Measurements from ENCODE around the gene CDC37L1. TPM values are rescaled to one million over a fixed set of nuclear protein-coding genes. Genes with fewer than 3 reads are reported as not detected.

Gene CDC37L1
- 10 to 100 TPM; 20.9 to 42.4 (median 30.8) TPM for total RNA-seq
- long read RNA-seq, transcript CDC37L1-201 (7 exons, 3,502 nt), result major isoform, 6 of 13 reads
- long read RNA-seq, partial matches to known transcripts, result 3 of 13 reads
- long read RNA-seq, other reads (novel, unspliced or antisense), result 0 of 13 reads

DNA sequence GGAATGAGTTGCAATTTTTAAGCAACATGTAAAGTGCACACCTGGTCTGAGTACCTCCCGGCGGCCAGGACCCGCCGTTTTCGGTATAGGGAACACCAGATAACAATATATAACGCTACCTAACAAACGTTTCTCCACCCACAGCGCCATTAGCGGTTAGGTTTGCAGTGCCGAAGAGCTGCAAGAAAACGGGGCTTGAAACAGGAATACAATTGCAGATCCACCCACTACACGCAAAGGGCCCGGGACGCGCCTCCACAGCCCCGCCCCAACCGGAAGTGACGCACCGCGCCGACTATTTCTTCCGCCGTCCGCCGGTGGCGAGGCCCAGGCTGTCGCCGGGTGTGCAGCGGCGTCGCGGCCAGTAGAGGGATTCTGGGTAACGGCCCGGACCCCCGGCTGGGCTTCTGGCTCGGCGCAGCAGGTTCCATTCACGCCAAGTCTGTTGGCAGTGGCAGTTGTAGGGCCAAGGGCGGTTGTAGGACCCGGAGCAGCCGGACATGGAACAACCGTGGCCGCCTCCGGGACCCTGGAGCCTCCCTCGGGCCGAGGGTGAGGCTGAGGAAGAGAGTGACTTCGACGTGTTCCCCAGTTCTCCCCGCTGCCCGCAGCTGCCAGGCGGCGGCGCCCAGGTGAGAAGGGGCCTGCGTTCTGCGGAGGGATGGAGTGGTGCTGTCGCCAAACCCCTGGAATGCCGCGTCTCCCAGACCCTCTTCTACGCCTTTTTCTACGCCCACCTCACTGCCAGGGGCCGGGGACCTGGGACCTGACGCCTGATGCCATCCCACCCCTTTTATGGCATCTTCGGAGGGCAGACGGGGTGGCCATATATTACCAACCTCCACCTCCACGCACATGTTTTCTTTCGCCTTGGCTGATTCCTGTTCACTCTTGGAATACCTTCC is at the start of gene CDC37L1:
CDC37L1 (plus strand) TSS at position 302 of the 905 bp plus-strand sequence; CDS start at position 501, 199 bp downstream.
- peaks cover 0 to 24% (median 8%) of the 10 kb centered on the region in 4 donors for H3K4me1 ChIP-seq
- H3K4me3 ChIP-seq, result peak within 1 kb of the TSS; percentile 76 to 91 (median 86)
- no peaks in the 10 kb centered on the region for H3K36me3 ChIP-seq
- TF ChIP-seq, protein P1, sequence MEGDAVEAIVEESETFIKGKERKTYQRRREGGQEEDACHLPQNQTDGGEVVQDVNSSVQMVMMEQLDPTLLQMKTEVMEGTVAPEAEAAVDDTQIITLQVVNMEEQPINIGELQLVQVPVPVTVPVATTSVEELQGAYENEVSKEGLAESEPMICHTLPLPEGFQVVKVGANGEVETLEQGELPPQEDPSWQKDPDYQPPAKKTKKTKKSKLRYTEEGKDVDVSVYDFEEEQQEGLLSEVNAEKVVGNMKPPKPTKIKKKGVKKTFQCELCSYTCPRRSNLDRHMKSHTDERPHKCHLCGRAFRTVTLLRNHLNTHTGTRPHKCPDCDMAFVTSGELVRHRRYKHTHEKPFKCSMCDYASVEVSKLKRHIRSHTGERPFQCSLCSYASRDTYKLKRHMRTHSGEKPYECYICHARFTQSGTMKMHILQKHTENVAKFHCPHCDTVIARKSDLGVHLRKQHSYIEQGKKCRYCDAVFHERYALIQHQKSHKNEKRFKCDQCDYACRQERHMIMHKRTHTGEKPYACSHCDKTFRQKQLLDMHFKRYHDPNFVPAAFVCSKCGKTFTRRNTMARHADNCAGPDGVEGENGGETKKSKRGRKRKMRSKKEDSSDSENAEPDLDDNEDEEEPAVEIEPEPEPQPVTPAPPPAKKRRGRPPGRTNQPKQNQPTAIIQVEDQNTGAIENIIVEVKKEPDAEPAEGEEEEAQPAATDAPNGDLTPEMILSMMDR (IDR thresholded peaks at IDR 0.05), result peak; percentile 53 to 80 (median 56)
- TF ChIP-seq POLR2A (IDR thresholded peaks at IDR 0.05), result peak; percentile 99
- 0% methylated on average over 24 of the region's 66 CpGs for WGBS (ENCODE audit: insufficient coverage, low coverage, low lambda C conversion rate, missing lambda C conversion rate)
- intact Hi-C loops (cut with DNase I), result no loop called here
- ATAC-seq (peak; percentile 91 to 97 (median 93)), DNase-seq (peak; percentile 98 to 99 (median 98))
- no peaks in the 10 kb centered on the region for H3K27me3 ChIP-seq
- peak within 1 kb of the TSS; percentile 93 to 99 (median 99) for H3K27ac ChIP-seq
- no peaks in the 10 kb centered on the region for H3K9me3 ChIP-seq

DNA sequence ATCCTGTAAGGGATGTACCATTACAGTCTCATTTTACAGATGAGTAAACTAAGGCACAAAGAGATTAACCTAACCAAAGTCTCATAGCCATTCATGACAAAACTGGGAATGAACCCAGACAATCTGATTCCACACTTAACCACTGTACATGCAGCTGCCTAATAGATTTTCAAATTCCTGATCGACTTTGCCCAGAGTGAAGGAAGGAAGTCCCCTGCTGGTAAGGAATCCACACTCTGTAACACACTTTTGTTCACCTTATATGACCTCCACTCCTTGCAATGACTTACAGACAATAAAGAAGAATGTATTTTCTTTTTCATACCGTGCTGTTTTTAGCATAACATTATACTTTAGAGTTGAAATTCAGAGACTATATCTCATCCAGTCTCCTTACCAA is 48.5 kb upstream of the CDC37L1 start:
- no peaks in the 10 kb centered on the region for H3K36me3 ChIP-seq
- intact Hi-C loops (cut with DNase I), result loop anchor here in 1 of 2 donors (10.0 kb wide), 1 partner anchor 246 kb away; no protein-coding TSS in a partner anchor
- H3K4me3 ChIP-seq, result no peak overlapping the region
- no peaks in the 10 kb centered on the region for H3K9me3 ChIP-seq
- H3K27me3 ChIP-seq, result no peaks in the 10 kb centered on the region
- no peak overlapping the region for H3K27ac ChIP-seq
- ATAC-seq (no peak), DNase-seq (no peak)
- no peak for TF ChIP-seq POLR2A (IDR thresholded peaks at IDR 0.05)
- TF ChIP-seq, protein P1 (IDR thresholded peaks at IDR 0.05), result no peak
- no peaks in the 10 kb centered on the region for H3K4me1 ChIP-seq
- 54% methylated on average over 2 of the region's 2 CpGs for WGBS (ENCODE audit: insufficient coverage, low coverage, low lambda C conversion rate, missing lambda C conversion rate)

DNA sequence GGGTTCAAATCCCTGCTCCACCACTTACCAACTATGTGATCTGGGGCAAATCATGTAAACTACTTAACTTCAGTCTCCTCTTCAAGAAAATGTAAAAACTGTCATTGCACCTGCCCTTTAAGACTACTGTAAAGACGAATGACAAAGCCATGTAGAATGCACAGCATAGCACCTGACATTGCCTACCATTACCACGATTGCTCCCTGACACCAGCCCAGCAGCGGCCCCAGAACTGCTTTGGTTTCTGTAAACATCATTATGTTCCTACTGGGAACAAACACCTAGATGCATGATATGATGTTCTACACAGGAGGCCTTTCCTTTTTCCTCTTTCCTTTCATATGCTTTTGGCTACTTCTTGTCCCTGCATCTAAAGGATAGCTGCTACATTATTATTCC is 40.4 kb upstream of the CDC37L1 start:
- no peak for DNase-seq
- WGBS (ENCODE audit: insufficient coverage, low coverage, low lambda C conversion rate, missing lambda C conversion rate), result 90% methylated on average over 3 of the region's 3 CpGs
- Histone ChIP-seq H3K9me3 (no peaks in the 10 kb centered on the region), H3K27ac (no peak overlapping the region), H3K4me1 (no peaks in the 10 kb centered on the region), H3K27me3 (no peaks in the 10 kb centered on the region), H3K4me3 (no peak overlapping the region), H3K36me3 (no peaks in the 10 kb centered on the region)
- TF ChIP-seq, protein P1 (IDR thresholded peaks at IDR 0.05), result no peak
- no peak for TF ChIP-seq POLR2A (IDR thresholded peaks at IDR 0.05)
- intact Hi-C loops (cut with DNase I), result loop anchor here in 1 of 2 donors (10.0 kb wide), 1 partner anchor 254 kb away; no protein-coding TSS in a partner anchor
- ATAC-seq, result no peak

DNA sequence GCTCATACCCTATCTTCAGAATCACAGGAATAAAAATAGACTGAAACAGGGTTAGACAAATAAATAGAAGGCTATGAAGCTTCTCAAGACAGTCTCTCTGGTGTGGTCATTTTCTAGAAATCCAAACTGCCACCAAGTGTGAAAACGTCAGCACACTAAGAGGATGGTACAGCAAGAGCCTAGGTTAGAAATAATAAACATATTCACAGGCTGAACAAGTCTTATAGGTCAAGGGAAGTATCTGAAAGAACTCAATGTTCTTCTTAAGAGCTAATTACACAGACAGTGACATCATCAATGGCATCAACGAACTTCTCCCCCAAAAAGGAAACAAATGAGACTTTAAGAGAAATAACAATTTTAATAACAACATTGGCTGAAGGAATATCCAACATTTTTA is 39.9 kb upstream of the CDC37L1 start:
- 57% methylated on average over 2 of the region's 2 CpGs for WGBS (ENCODE audit: insufficient coverage, low coverage, low lambda C conversion rate, missing lambda C conversion rate)
- H3K27ac ChIP-seq, result no peak overlapping the region
- H3K4me3 ChIP-seq, result no peak overlapping the region
- intact Hi-C loops (cut with DNase I), result loop anchor here in 1 of 2 donors (10.0 kb wide), 1 partner anchor 255 kb away; no protein-coding TSS in a partner anchor
- no peaks in the 10 kb centered on the region for H3K27me3 ChIP-seq
- ATAC-seq, result no peak
- no peaks in the 10 kb centered on the region for H3K4me1 ChIP-seq
- H3K36me3 ChIP-seq, result no peaks in the 10 kb centered on the region
- no peaks in the 10 kb centered on the region for H3K9me3 ChIP-seq
- no peak for DNase-seq
- no peak for TF ChIP-seq POLR2A (IDR thresholded peaks at IDR 0.05)
- TF ChIP-seq, protein P1 (IDR thresholded peaks at IDR 0.05), result no peak
